ENCODE measurements around the gene SCARB1. TPM values are rescaled to one million over a fixed set of nuclear protein-coding genes. Genes with fewer than 3 reads are reported as not detected.

The SCARB1 gene
- total and polyA plus RNA-seq, 8 donors: 23.5 to 36.5 (median 30.4) TPM

GRCh38 chr12:124841558-124841945 is 22.1 kb downstream of the SCARB1 start:
- peaks cover 3 to 21% of the 10 kb centered on the region in 2 donors for H3K4me1 ChIP-seq
- no peaks in the 10 kb centered on the region for H3K36me3 ChIP-seq
- ATAC-seq: no peak
- H3K27me3 ChIP-seq: no peaks in the 10 kb centered on the region
- no peak overlapping the region for H3K27ac ChIP-seq
- TF ChIP-seq CTCF (IDR thresholded peaks at IDR 0.05): no peak
- H3K4me3 ChIP-seq: no peak overlapping the region
- H3K9me3 ChIP-seq: no peaks in the 10 kb centered on the region
- DNase-seq: peak in 1 of 4 donors; percentile 17
- intact Hi-C loops (cut with DNase I): no loop called here

- no peaks in the 10 kb centered on the region for H3K36me3 ChIP-seq
- H3K27ac ChIP-seq: peak overlapping the region in 1 of 2 donors; percentile 15
- peaks cover 3 to 18% of the 10 kb centered on the region in 2 donors for H3K4me1 ChIP-seq
- H3K4me3 ChIP-seq: no peak overlapping the region
- TF ChIP-seq CTCF (IDR thresholded peaks at IDR 0.05): no peak
- ATAC-seq (peak; percentile 68), DNase-seq (peak in 3 of 4 donors; percentile 64 to 67 (median 66))
- no peaks in the 10 kb centered on the region for H3K9me3 ChIP-seq
- intact Hi-C loops (cut with DNase I): no loop called here
- no peaks in the 10 kb centered on the region for H3K27me3 ChIP-seq
Measured at GRCh38 chr12:124837958-124838803, 25.5 kb downstream of the SCARB1 start.

GRCh38 chr12:124837249-124837897 is 26.3 kb downstream of the SCARB1 start:
- H3K9me3 ChIP-seq: no peaks in the 10 kb centered on the region
- no peaks in the 10 kb centered on the region for H3K36me3 ChIP-seq
- H3K27ac ChIP-seq: no peak overlapping the region
- ATAC-seq: no peak
- H3K4me1 ChIP-seq: peaks cover 3 to 10% of the 10 kb centered on the region in 2 donors
- no peaks in the 10 kb centered on the region for H3K27me3 ChIP-seq
- H3K4me3 ChIP-seq: no peak overlapping the region
- no peak for DNase-seq
- intact Hi-C loops (cut with DNase I): no loop called here
- TF ChIP-seq CTCF (IDR thresholded peaks at IDR 0.05): no peak

- ATAC-seq (no peak), DNase-seq (peak in 1 of 4 donors; percentile 23)
- TF ChIP-seq CTCF (IDR thresholded peaks at IDR 0.05): no peak
- no peaks in the 10 kb centered on the region for H3K36me3 ChIP-seq
- intact Hi-C loops (cut with DNase I): no loop called here
- no peak overlapping the region for H3K4me3 ChIP-seq
- no peaks in the 10 kb centered on the region for H3K9me3 ChIP-seq
- peaks cover 3 to 8% of the 10 kb centered on the region in 2 donors for H3K4me1 ChIP-seq
- H3K27me3 ChIP-seq: no peaks in the 10 kb centered on the region
- H3K27ac ChIP-seq: no peak overlapping the region
Measured at GRCh38 chr12:124836759-124837158, 26.9 kb downstream of the SCARB1 start.

All from left lung (tissue), 10 donors.